Measurements from ENCODE around the gene HMMR. TPM values are rescaled to one million over a fixed set of nuclear protein-coding genes. Genes with fewer than 3 reads are reported as not detected.

Gene HMMR
- total RNA-seq, 1 donor from 2014 or later, result 8.6 TPM

- Mint-ChIP-seq H3K4me3 (ENCODE audit: unreplicated experiment) (no peak overlapping the region), H3K27me3 (ENCODE audit: unreplicated experiment) (no peaks in the 10 kb centered on the region), H3K27ac (ENCODE audit: unreplicated experiment) (no peak overlapping the region), H3K4me1 (ENCODE audit: unreplicated experiment) (no peaks in the 10 kb centered on the region), H3K9me3 (ENCODE audit: unreplicated experiment) (no peaks in the 10 kb centered on the region), H3K36me3 (ENCODE audit: low read depth, unreplicated experiment) (no peaks in the 10 kb centered on the region)
- TF ChIP-seq CTCF (IDR thresholded peaks at IDR 0.05; ENCODE audit: unreplicated experiment), result no peak
- DNase-seq (ENCODE audit: low spot score), result no peak
Observed at GRCh38 chr5:163540696-163541095, 80.3 kb downstream of the HMMR start.

Other genes starting within 250 kb of the HMMR start
- gene CCNG1, start 23.0 kb upstream of the HMMR start, total RNA-seq (ENCODE audit: unreplicated experiment), result 360 TPM
- gene NUDCD2, start 530 bp upstream of the HMMR start, total RNA-seq (ENCODE audit: unreplicated experiment), result 19.2 TPM
- gene MAT2B, start 45.0 kb downstream of the HMMR start, total RNA-seq (ENCODE audit: unreplicated experiment), result 25.2 TPM